Measurements from ENCODE around the gene NR1D1. TPM values are rescaled to one million over a fixed set of nuclear protein-coding genes. Genes with fewer than 3 reads are reported as not detected.

The NR1D1 gene
- polyA plus RNA-seq, 1 of the 3 experiments (the other 2 are of a cell fraction) = 6.5 TPM

DNA sequence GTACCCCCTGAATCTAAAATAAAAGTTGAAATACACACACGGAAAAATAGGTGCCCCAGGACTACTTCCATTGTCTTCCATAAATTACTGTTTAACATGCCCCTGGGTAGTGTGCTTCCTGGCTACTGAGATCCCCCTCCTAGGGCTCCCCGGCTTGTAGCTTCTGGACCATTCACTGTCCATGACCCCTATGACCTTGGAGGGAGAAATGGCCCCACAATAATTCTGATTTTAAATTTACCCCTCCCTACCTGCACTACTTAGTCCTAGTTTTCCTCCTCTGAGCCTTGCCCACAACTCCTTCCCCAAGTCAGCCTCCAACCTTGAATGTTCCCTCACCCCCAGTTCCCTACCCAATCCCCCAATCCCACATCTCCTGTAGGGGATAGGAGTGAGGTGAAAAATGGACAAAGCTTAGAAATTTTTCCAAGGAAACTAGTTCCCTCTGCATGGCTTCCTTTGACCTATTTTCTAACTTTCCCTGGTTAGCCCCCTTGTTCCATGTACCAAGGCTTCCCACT is 11.9 kb upstream of the NR1D1 start:
- peaks cover 37 to 41% of the 10 kb centered on the region in 2 experiments for H3K4me1 ChIP-seq (ENCODE audit: control insufficient read depth in 1 of 2, insufficient read depth in 2 of 2, low read depth in 1 of 2, low read length in 1 of 2)
- peak overlapping the region; percentile 75 for H3K4me2 ChIP-seq
- H2AFZ ChIP-seq (ENCODE audit: low read depth) = peak overlapping the region; percentile 59; the same call in 1 of the 2 replicates
- CTCF ChIA-PET = interaction anchor here (0.9 to 6.5 kb wide), 43 partner anchors 8 to 184 kb away, joined by 3 to 100 read pairs (median 8); partner anchors contain the start of genes CASC3, CSF3, MSL1 and NR1D1
- no peaks in the 10 kb centered on the region for H3K36me3 ChIP-seq (replicated peaks in 1 of 2; ENCODE audit: control insufficient read depth in 1 of 2, insufficient read depth in 2 of 2, low read length in 1 of 2)
- no peak for DNase-seq
- H4K20me1 ChIP-seq (ENCODE audit: insufficient read depth) = no peaks in the 10 kb centered on the region
- H3K4me3 ChIP-seq (ENCODE audit: low read depth in 2 of 2, low read length in 1 of 2) = peak overlapping the region in 1 of 2 experiments; percentile 10; a peak in 1 of 4 replicates
- TF ChIP-seq EZH2phosphoT487 (IDR thresholded peaks at IDR 0.05; ENCODE audit: borderline replicate concordance, low read depth) = no peak
- TF ChIP-seq, protein P1, sequence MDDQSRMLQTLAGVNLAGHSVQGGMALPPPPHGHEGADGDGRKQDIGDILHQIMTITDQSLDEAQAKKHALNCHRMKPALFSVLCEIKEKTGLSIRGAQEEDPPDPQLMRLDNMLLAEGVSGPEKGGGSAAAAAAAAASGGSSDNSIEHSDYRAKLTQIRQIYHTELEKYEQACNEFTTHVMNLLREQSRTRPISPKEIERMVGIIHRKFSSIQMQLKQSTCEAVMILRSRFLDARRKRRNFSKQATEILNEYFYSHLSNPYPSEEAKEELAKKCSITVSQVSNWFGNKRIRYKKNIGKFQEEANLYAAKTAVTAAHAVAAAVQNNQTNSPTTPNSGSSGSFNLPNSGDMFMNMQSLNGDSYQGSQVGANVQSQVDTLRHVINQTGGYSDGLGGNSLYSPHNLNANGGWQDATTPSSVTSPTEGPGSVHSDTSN (IDR thresholded peaks at IDR 0.05) = no peak
- no peak for TF ChIP-seq RFX5 (IDR thresholded peaks at IDR 0.05; ENCODE audit: low read length)
- no peak for TF ChIP-seq NFIC (IDR thresholded peaks at IDR 0.05; ENCODE audit: borderline replicate concordance)
- no peak for TF ChIP-seq TEAD4 (IDR thresholded peaks at IDR 0.05; ENCODE audit: borderline replicate concordance, insufficient read depth)
- no peak for TF ChIP-seq MAX (IDR thresholded peaks at IDR 0.05; ENCODE audit: low read depth)
- no peaks in the 10 kb centered on the region for H3K9me2 ChIP-seq
- H3K9ac ChIP-seq = peak overlapping the region; percentile 4; the same call in 1 of the 2 replicates
- POLR2A ChIA-PET = interaction anchor here (0.5 to 5.0 kb wide), 9 partner anchors 10 to 78 kb away, joined by 3 to 25 read pairs (median 4); partner anchors contain the start of genes CASC3, MED24, MSL1 and NR1D1
- H3K79me2 ChIP-seq (ENCODE audit: insufficient read depth) = no peaks in the 10 kb centered on the region
- no peaks in the 10 kb centered on the region for H3K27me3 ChIP-seq (ENCODE audit: insufficient read depth)
- no peaks in the 10 kb centered on the region for H3K9me3 ChIP-seq
- peak overlapping the region; percentile 81 to 85; a peak in 3 of 4 replicates for H3K27ac ChIP-seq (ENCODE audit: low read depth in 2 of 2, low read length in 1 of 2)
- WGBS (ENCODE audit: low lambda C conversion rate) = 23% methylated on average over 2 of the region's 2 CpGs
- H3F3A ChIP-seq (replicated peaks; ENCODE audit: insufficient read depth) = peaks cover 48% of the 10 kb centered on the region

DNA sequence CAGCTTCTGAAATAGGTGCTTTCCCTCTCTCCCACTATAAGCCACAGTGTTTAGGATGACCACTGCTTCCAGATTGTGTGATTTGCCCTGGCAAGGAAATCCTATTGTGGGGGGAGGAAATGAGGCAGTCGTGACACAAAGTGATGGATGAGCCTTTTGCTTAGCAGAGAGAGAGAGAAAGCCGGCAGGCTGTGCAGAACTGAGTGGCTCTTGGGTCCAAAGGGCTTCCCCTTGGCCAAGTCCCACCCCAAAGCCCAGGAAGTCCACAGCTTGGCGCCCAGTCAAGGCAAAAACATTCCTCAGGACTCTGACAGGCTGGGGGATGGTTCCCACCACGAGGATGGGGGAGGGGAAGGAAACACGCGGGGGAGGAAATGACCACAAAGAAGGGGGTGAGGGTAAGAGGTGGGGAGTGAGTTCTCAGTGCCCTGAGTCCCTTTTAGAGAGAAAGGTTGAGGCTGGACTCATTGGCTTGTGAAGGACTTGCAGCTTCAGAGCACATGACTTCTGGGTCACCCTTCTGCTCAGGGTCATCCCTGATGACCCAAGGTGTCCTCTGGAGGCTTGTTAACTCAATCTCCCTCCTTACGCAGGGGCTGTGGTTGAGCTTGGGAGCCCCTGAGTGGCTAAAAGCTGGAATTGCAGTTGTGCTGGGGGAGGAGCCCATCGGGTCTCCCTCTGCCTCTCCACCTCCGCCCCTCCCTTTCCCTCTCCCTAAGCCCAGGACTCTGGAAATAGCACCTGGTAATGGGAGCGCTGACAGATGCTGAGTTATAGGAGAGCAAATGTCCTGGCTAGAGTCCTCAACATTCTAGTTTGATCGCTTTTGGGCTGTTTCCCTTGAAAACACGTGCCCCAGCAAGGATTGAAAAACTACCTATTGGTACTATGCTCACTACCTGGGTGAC is 11.1 kb upstream of the NR1D1 start:
- H2AFZ ChIP-seq (ENCODE audit: low read depth) = peak overlapping the region; percentile 59; the same call in 1 of the 2 replicates
- no peaks in the 10 kb centered on the region for H4K20me1 ChIP-seq (ENCODE audit: insufficient read depth)
- H3K27ac ChIP-seq (ENCODE audit: low read depth in 2 of 2, low read length in 1 of 2) = peak overlapping the region; percentile 81 to 85
- peak overlapping the region; percentile 71 for H3K4me2 ChIP-seq
- no peaks in the 10 kb centered on the region for H3K9me2 ChIP-seq
- no peaks in the 10 kb centered on the region for H3K36me3 ChIP-seq (replicated peaks in 1 of 2; ENCODE audit: control insufficient read depth in 1 of 2, insufficient read depth in 2 of 2, low read length in 1 of 2)
- under 1% methylated on average over 11 of the region's 12 CpGs for WGBS (ENCODE audit: low lambda C conversion rate)
- peak overlapping the region; percentile 15; the same call in 1 of the 2 replicates for H3K9ac ChIP-seq
- H3F3A ChIP-seq (replicated peaks; ENCODE audit: insufficient read depth) = peaks cover 48% of the 10 kb centered on the region
- CTCF ChIA-PET = interaction anchor here (0.7 to 6.5 kb wide), 39 partner anchors 9 to 192 kb away, joined by 3 to 100 read pairs (median 7); partner anchors contain the start of genes CASC3, CSF3, NR1D1 and RAPGEFL1
- DNase-seq = peak; percentile 87
- no peaks in the 10 kb centered on the region for H3K9me3 ChIP-seq
- H3K79me2 ChIP-seq (ENCODE audit: insufficient read depth) = no peaks in the 10 kb centered on the region
- POLR2A ChIA-PET = interaction anchor here (0.6 to 5.0 kb wide), 3 partner anchors 11 to 57 kb away, joined by 3 to 25 read pairs (median 20); partner anchors contain the start of genes MED24, MSL1 and NR1D1
- H3K4me1 ChIP-seq (ENCODE audit: control insufficient read depth in 1 of 2, insufficient read depth in 2 of 2, low read depth in 1 of 2, low read length in 1 of 2) = peaks cover 37 to 41% of the 10 kb centered on the region in 2 experiments
- peak overlapping the region in 1 of 2 experiments; percentile 10; a peak in 1 of 4 replicates for H3K4me3 ChIP-seq (ENCODE audit: low read depth in 2 of 2, low read length in 1 of 2)
- no peaks in the 10 kb centered on the region for H3K27me3 ChIP-seq (ENCODE audit: insufficient read depth)
- TF ChIP-seq TEAD4 (IDR thresholded peaks at IDR 0.05; ENCODE audit: borderline replicate concordance, insufficient read depth) (no peak), GABPA (IDR thresholded peaks at IDR 0.05; ENCODE audit: low read depth) (peak; percentile 35; the same call in 1 of the 2 replicates), MXI1 (IDR thresholded peaks at IDR 0.05; ENCODE audit: low read depth, low read length) (no peak), FOSL2 (IDR thresholded peaks at IDR 0.05; ENCODE audit: borderline replicate concordance, low read depth) (no peak), SMC3 (IDR thresholded peaks at IDR 0.05; ENCODE audit: low read depth, low read length) (peak; percentile 85), RXRA (IDR thresholded peaks at IDR 0.05; ENCODE audit: borderline replicate concordance, low read depth) (0 out of 2 replicates have a peak, but pooled peaks have one; percentile 3), CHD2 (IDR thresholded peaks at IDR 0.05; ENCODE audit: low read length, partially characterized antibody) (peak; percentile 48), FOXM1 (IDR thresholded peaks at IDR 0.05; ENCODE audit: low read depth) (no peak), RAD21 (IDR thresholded peaks at IDR 0.05; ENCODE audit: low read length) (peak; percentile 90), GATA2 (CRISPR knock-in tag; IDR thresholded peaks at IDR 0.05) (no peak), SIN3A (IDR thresholded peaks at IDR 0.05; ENCODE audit: borderline replicate concordance, low read depth, low read length) (peak; percentile 96), JUND (IDR thresholded peaks at IDR 0.05) (peak; percentile 54), EZH2phosphoT487 (IDR thresholded peaks at IDR 0.05; ENCODE audit: borderline replicate concordance, low read depth) (no peak), POLR2AphosphoS5 (IDR thresholded peaks at IDR 0.05; ENCODE audit: low read depth, low read length) (peak; percentile 44; the same call in 1 of the 2 replicates), TAF1 (IDR thresholded peaks at IDR 0.05; ENCODE audit: borderline replicate concordance, low read depth, low read length) (peak; percentile 57; the same call in 1 of the 2 replicates), RCOR1 (IDR thresholded peaks at IDR 0.05; ENCODE audit: low read length) (peak; percentile 47; the same call in 1 of the 2 replicates), FOXJ3 (CRISPR knock-in tag; IDR thresholded peaks at IDR 0.05) (no peak)
- TF ChIP-seq, protein P2, sequence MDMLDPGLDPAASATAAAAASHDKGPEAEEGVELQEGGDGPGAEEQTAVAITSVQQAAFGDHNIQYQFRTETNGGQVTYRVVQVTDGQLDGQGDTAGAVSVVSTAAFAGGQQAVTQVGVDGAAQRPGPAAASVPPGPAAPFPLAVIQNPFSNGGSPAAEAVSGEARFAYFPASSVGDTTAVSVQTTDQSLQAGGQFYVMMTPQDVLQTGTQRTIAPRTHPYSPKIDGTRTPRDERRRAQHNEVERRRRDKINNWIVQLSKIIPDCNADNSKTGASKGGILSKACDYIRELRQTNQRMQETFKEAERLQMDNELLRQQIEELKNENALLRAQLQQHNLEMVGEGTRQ (IDR thresholded peaks at IDR 0.05; ENCODE audit: borderline replicate concordance, low read depth, low read length) = no peak
